ENCODE measurements around the gene GCN1.

- no peak for TF ChIP-seq POLR2AphosphoS5 (IDR thresholded peaks at IDR 0.05; ENCODE audit: low read depth, low read length)
- TF ChIP-seq POLR2A (IDR thresholded peaks at IDR 0.05; ENCODE audit: low read depth, low read length), result no peak
- TF ChIP-seq SPI1 (IDR thresholded peaks at IDR 0.05; ENCODE audit: low read depth, low read length), result no peak
These were observed 37.9 kb downstream of the GCN1 start for GRCh38 chr12:120156315-120157259.
